Spleen (tissue), 11 donors: ENCODE data around the gene PKMYT1. TPM values are rescaled to one million over a fixed set of nuclear protein-coding genes. Genes with fewer than 3 reads are reported as not detected.

ENCODE experiments used
- DNase-seq: peaks from one replicate; pipeline ENCODE4 v3.0.0-alpha.2; 2020
- H3K27ac ChIP-seq, 8 donors: fragments of 200-600 bp; sonication (generic) in 7 of 8; 1 replicate in 4 of 8; 2 replicates in 4 of 8; pipeline versions ENCODE4 v1.5.0 to v1.8.0; 2016 to 2021; ENCODE audit warnings: inconsistent platforms in 4 of 8, mild to moderate bottlenecking in 4 of 8, moderate library complexity in 1 of 8
- H3K27me3 ChIP-seq, 7 donors: fragments of 200-600 bp; sonication (generic) in 6 of 7; replicated peaks in 1 of 7; 1 replicate in 4 of 7; 2 replicates in 3 of 7; pipeline versions ENCODE4 v1.5.0 to v1.8.0; 2016 to 2021; ENCODE audit warnings: inconsistent platforms in 3 of 7, mild to moderate bottlenecking in 1 of 7
- H3K36me3 ChIP-seq, 6 donors: fragments of 200-600 bp; sonication (generic) in 5 of 6; 1 replicate in 4 of 6; 2 replicates in 2 of 6; pipeline versions ENCODE4 v1.5.0 to v1.8.0; 2016 to 2021; ENCODE audit warnings: inconsistent platforms in 2 of 6
- H3K4me1 ChIP-seq, 6 donors: fragments of 200-600 bp; sonication (generic) in 5 of 6; 1 replicate in 3 of 6; 2 replicates in 3 of 6; pipeline versions ENCODE4 v1.5.0 to v1.8.0; 2016 to 2021; ENCODE audit warnings: inconsistent platforms in 3 of 6
- H3K4me3 ChIP-seq, 8 donors: fragments of 200-600 bp; sonication (generic) in 7 of 8; 1 replicate in 4 of 8; 2 replicates in 4 of 8; pipeline versions ENCODE4 v1.5.0 to v1.8.0; 2016 to 2021; ENCODE audit warnings: inconsistent platforms in 4 of 8, mild to moderate bottlenecking in 4 of 8, moderate library complexity in 2 of 8
- H3K9me3 ChIP-seq, 8 donors: fragments of 200-600 bp; sonication (generic) in 7 of 8; 1 replicate in 4 of 8; 2 replicates in 4 of 8; pipeline versions ENCODE4 v1.5.0 to v1.8.0; 2016 to 2021; ENCODE audit warnings: inconsistent platforms in 4 of 8
- POLR2A ChIP-seq, 3 donors: fragments of 450-650 bp; IDR thresholded peaks; one replicate each; pipeline ENCODE4 v1.5.1; 2017; ENCODE audit warnings: antibody characterized with exemption in 3 of 3, mild to moderate bottlenecking in 1 of 3
- POLR2AphosphoS5 ChIP-seq, 3 donors: sonication (generic); formaldehyde crosslinking; IDR thresholded peaks; one replicate each; pipeline ENCODE4 v1.5.1; 2017; ENCODE audit warnings: antibody characterized with exemption in 3 of 3
- WGBS, 5 donors: extraction: QIAGEN DNeasy Blood & Tissue Kit in 3 of 5; methylation state at CpG; one replicate each; pipeline versions ENCODE4 v1.1.5 to v1.1.7; 2013 to 2018; 5-methylcytosine and 5-hydroxymethylcytosine counted together
- intact Hi-C: fragments of 100-400 bp; cut with DNase I; formaldehyde crosslinking; loops from one replicate; pipeline ENCODE4 v1.15.0; 2023; ENCODE audit warnings: low total_unique reads
- polyA plus RNA-seq, 3 donors: library from polyadenylated mRNA; stranded (reverse); fragments of 200-250 nt; gene quantifications; one replicate each; pipeline ENCODE4 v1.2.1, GENCODE V29; 2013
- total RNA-seq, 7 donors: library from RNA; depleted of rRNA in 3 of 7; stranded (reverse); fragments of >200 nt in 3 of 7; fragmentation: NEBNext Ultra II Directional in 4 of 7; extraction: Animal tissue kit (Norgen Biotek cat#: 25700) in 4 of 7; gene quantifications; one replicate each; pipeline versions ENCODE4 v1.1.0 to v1.2.1, GENCODE V29; 2016 to 2021
- TF ChIP-seq, protein P1 (sequence below), 11 experiments: fragments of 200-600 bp in 7 of 11; fragments of 450-650 bp in 4 of 11; sonication (generic) in 4 of 11; IDR thresholded peaks in 8 of 11; conservative IDR thresholded peaks in 3 of 11; 1 replicate in 7 of 11; 2 replicates in 4 of 11; pipeline versions ENCODE4 v1.4.0 to v1.8.0; 2016 to 2021; ENCODE audit warnings: antibody characterized with exemption in 11 of 11, inconsistent platforms in 4 of 11, mild to moderate bottlenecking in 1 of 11
- donor health status: healthy with polysubstance abuse.
- donor health status: DM: no; HTN: no; CAD: no; lungs with moderate emphysema.
- donor health status: DM: no; HTN: no; CAD: no.
- donor health status: Bipolar disorder and iron deficiency.
- donor health status: healthy.
- donor health status: DM: no; HTN: no; CAD: no.
- donor health status: DM: yes; HTN: yes; CAD: no.

Gene PKMYT1
- total and polyA plus RNA-seq, 10 donors, result 3.3 to 11.3 (median 6.2) TPM

- intact Hi-C loops, result no loop called here
- 67 to 87% (median 81%) methylated on average over 8 to 12 of the region's 12 CpGs for WGBS, 5 donors
- DNase-seq, result no peak
- H3K9me3 ChIP-seq, result no peaks in the 10 kb centered on the region
- peaks cover 0 to 27% (median 16%) of the 10 kb centered on the region in 6 donors for H3K4me1 ChIP-seq
- H3K36me3 ChIP-seq, result no peaks in the 10 kb centered on the region
- H3K4me3 ChIP-seq, result no peak overlapping the region
- no peak overlapping the region for H3K27ac ChIP-seq
- TF ChIP-seq, protein P1, sequence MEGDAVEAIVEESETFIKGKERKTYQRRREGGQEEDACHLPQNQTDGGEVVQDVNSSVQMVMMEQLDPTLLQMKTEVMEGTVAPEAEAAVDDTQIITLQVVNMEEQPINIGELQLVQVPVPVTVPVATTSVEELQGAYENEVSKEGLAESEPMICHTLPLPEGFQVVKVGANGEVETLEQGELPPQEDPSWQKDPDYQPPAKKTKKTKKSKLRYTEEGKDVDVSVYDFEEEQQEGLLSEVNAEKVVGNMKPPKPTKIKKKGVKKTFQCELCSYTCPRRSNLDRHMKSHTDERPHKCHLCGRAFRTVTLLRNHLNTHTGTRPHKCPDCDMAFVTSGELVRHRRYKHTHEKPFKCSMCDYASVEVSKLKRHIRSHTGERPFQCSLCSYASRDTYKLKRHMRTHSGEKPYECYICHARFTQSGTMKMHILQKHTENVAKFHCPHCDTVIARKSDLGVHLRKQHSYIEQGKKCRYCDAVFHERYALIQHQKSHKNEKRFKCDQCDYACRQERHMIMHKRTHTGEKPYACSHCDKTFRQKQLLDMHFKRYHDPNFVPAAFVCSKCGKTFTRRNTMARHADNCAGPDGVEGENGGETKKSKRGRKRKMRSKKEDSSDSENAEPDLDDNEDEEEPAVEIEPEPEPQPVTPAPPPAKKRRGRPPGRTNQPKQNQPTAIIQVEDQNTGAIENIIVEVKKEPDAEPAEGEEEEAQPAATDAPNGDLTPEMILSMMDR (IDR thresholded peaks at IDR 0.05 in 8 of 11, conservative IDR thresholded peaks at IDR 0.05 in 3 of 11), result no peak
- no peak for TF ChIP-seq POLR2A (IDR thresholded peaks at IDR 0.05)
- no peak for TF ChIP-seq POLR2AphosphoS5 (IDR thresholded peaks at IDR 0.05)
- H3K27me3 ChIP-seq, result peaks cover 0 to 42% (median 3%) of the 10 kb centered on the region in 7 donors
Observed at GRCh38 chr16:3001316-3001715, 21.1 kb upstream of the PKMYT1 start.

GRCh38 chr16:3000540-3000939 lies 20.3 kb upstream of the PKMYT1 start:
- DNase-seq, result no peak
- Histone ChIP-seq H3K9me3 (no peaks in the 10 kb centered on the region), H3K4me3 (no peak overlapping the region), H3K4me1 (peaks cover 0 to 19% (median 12%) of the 10 kb centered on the region in 6 donors), H3K27ac (no peak overlapping the region), H3K36me3 (no peaks in the 10 kb centered on the region), H3K27me3 (peaks cover 0 to 39% (median 0%) of the 10 kb centered on the region in 7 donors)
- TF ChIP-seq POLR2A (IDR thresholded peaks at IDR 0.05) (no peak), POLR2AphosphoS5 (IDR thresholded peaks at IDR 0.05) (no peak)
- TF ChIP-seq, protein P1 (IDR thresholded peaks at IDR 0.05 in 8 of 11, conservative IDR thresholded peaks at IDR 0.05 in 3 of 11), result no peak
- WGBS, 5 donors, result 76 to 92% (median 84%) methylated on average over 3 to 4 of the region's 4 CpGs
- intact Hi-C loops, result no loop called here

GRCh38 chr16:2999929-3000328 lies 19.7 kb upstream of the PKMYT1 start:
- no peak overlapping the region for H3K4me3 ChIP-seq
- TF ChIP-seq POLR2AphosphoS5 (IDR thresholded peaks at IDR 0.05) (no peak), POLR2A (IDR thresholded peaks at IDR 0.05) (no peak)
- TF ChIP-seq, protein P1 (IDR thresholded peaks at IDR 0.05 in 8 of 11, conservative IDR thresholded peaks at IDR 0.05 in 3 of 11), result no peak
- no peaks in the 10 kb centered on the region for H3K9me3 ChIP-seq
- H3K27ac ChIP-seq, result no peak overlapping the region
- H3K27me3 ChIP-seq, result peaks cover 0 to 36% (median 0%) of the 10 kb centered on the region in 7 donors
- intact Hi-C loops, result no loop called here
- H3K4me1 ChIP-seq, result peaks cover 0 to 13% (median 9%) of the 10 kb centered on the region in 6 donors
- WGBS, 5 donors, result 77 to 87% (median 80%) methylated on average over 6 of the region's 6 CpGs
- DNase-seq, result no peak
- no peaks in the 10 kb centered on the region for H3K36me3 ChIP-seq

DNA sequence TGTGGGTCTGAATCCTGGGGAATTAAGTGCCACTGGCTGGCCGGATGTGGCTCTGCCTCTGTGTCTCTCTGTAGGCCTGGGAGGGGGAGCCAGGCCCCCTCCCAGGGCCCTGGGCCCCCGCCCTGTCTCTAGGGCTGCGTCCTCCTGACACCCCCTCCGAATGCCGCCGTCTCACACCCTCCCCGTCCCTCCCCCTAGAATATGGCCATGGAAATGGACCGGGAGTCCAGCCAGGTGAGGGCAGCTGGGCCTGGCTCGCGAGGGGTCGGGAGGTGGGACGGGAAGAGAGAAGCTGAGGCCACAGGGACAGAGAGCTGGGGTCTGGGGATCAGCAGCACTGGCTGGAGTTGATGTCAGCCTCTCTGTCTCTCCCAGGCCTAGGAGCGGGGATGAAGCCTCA lies 16.1 kb upstream of the PKMYT1 start:
- no peak overlapping the region for H3K27ac ChIP-seq
- DNase-seq, result no peak
- TF ChIP-seq POLR2A (IDR thresholded peaks at IDR 0.05) (no peak), POLR2AphosphoS5 (IDR thresholded peaks at IDR 0.05) (no peak)
- TF ChIP-seq, protein P1 (IDR thresholded peaks at IDR 0.05 in 8 of 11, conservative IDR thresholded peaks at IDR 0.05 in 3 of 11), result no peak

More for the DNA sequence above, 16.1 kb upstream of the PKMYT1 start:
- no peaks in the 10 kb centered on the region for H3K4me1 ChIP-seq
- intact Hi-C loops, result no loop called here
- WGBS, 5 donors, result 70 to 93% (median 84%) methylated on average over 8 to 13 of the region's 13 CpGs
- H3K4me3 ChIP-seq, result no peak overlapping the region
- H3K36me3 ChIP-seq, result no peaks in the 10 kb centered on the region
- H3K9me3 ChIP-seq, result no peaks in the 10 kb centered on the region
- peaks cover 0 to 31% (median 0%) of the 10 kb centered on the region in 7 donors for H3K27me3 ChIP-seq
